H9 (cell line): ENCODE measurements around the gene ASB10. TPM values are rescaled to one million over a fixed set of nuclear protein-coding genes. Genes with fewer than 3 reads are reported as not detected.

ENCODE experiments used
- DNase-seq: peaks from one replicate; pipeline ENCODE4 v3.0.0-alpha.2; 2017
- H2AFZ ChIP-seq: one replicate; pipeline ENCODE4 v1.6.1; 2013; ENCODE audit warnings: mild to moderate bottlenecking, low read length, control low read depth, moderate library complexity
- H2AK5ac ChIP-seq: 2 replicates; pipeline ENCODE4 v1.6.1; 2013; ENCODE audit warnings: low read length, control low read depth, mixed read lengths; ENCODE audit not compliant: insufficient read length
- H2BK120ac ChIP-seq: one replicate; pipeline ENCODE4 v1.6.1; 2013; ENCODE audit warnings: low read depth, mild to moderate bottlenecking, low read length, control low read depth, inconsistent platforms; ENCODE audit not compliant: poor library complexity, severe bottlenecking
- H2BK12ac ChIP-seq: 2 replicates; pipeline ENCODE4 v1.6.1; 2013; ENCODE audit warnings: low read length, control low read depth, mixed read lengths, low read depth; ENCODE audit not compliant: insufficient read length
- H2BK15ac ChIP-seq: 2 replicates; pipeline ENCODE4 v1.6.1; 2013; ENCODE audit warnings: low read depth, low read length, control low read depth
- H2BK20ac ChIP-seq: one replicate; pipeline ENCODE4 v1.6.1; 2013; ENCODE audit warnings: low read depth, mild to moderate bottlenecking, low read length, control low read depth, inconsistent platforms; ENCODE audit not compliant: poor library complexity, severe bottlenecking
- H2BK5ac ChIP-seq: 2 replicates; pipeline ENCODE4 v1.6.1; 2013; ENCODE audit warnings: low read length, control low read depth, mixed read lengths; ENCODE audit not compliant: insufficient read length
- H3K14ac ChIP-seq: 2 replicates; pipeline ENCODE4 v1.6.1; 2013; ENCODE audit warnings: low read length, control low read depth; ENCODE audit not compliant: insufficient read depth
- H3K18ac ChIP-seq: 2 replicates; pipeline ENCODE4 v1.6.1; 2013; ENCODE audit warnings: low read depth, mild to moderate bottlenecking, mixed read lengths, low read length, control low read depth; ENCODE audit not compliant: insufficient read length
- H3K23ac ChIP-seq: 2 replicates; pipeline ENCODE4 v1.6.1; 2013; ENCODE audit warnings: low read length, control low read depth, mixed read lengths, low read depth; ENCODE audit not compliant: insufficient read length
- H3K23me2 ChIP-seq: 2 replicates; pipeline ENCODE4 v1.6.1; 2013; ENCODE audit warnings: low read depth, mild to moderate bottlenecking, mixed read lengths, low read length, control low read depth; ENCODE audit not compliant: insufficient read length, poor library complexity, severe bottlenecking
- H3K27ac ChIP-seq: 2 replicates; pipeline ENCODE4 v1.5.1; 2013; ENCODE audit warnings: low read length, control low read depth, mixed read lengths, low read depth; ENCODE audit not compliant: insufficient read length
- H3K27me3 ChIP-seq: 2 replicates; pipeline ENCODE4 v1.6.1; 2013; ENCODE audit warnings: low read length, control low read depth, inconsistent platforms; ENCODE audit not compliant: insufficient read depth
- H3K4ac ChIP-seq: 2 replicates; pipeline ENCODE4 v1.6.1; 2013; ENCODE audit warnings: low read depth, mild to moderate bottlenecking, control low read depth, inconsistent platforms, low read length, moderate library complexity
- H3K4me1 ChIP-seq: 2 replicates; pipeline ENCODE4 v1.6.1; 2013; ENCODE audit warnings: low read length, control low read depth, inconsistent platforms; ENCODE audit not compliant: insufficient read depth
- H3K4me2 ChIP-seq: 2 replicates; pipeline ENCODE4 v1.6.1; 2013; ENCODE audit warnings: low read length, control low read depth, mixed read lengths; ENCODE audit not compliant: insufficient read length, insufficient read depth
- H3K56ac ChIP-seq: 2 replicates; pipeline ENCODE4 v1.6.1; 2013; ENCODE audit warnings: low read depth, mild to moderate bottlenecking, mixed read lengths, low read length, control low read depth; ENCODE audit not compliant: insufficient read length
- H3K79me1 ChIP-seq: 2 replicates; pipeline ENCODE4 v1.6.1; 2013; ENCODE audit warnings: low read depth, mild to moderate bottlenecking, moderate library complexity, low read length, control low read depth, inconsistent platforms; ENCODE audit not compliant: insufficient read depth, poor library complexity, severe bottlenecking
- H3K79me2 ChIP-seq: 2 replicates; pipeline ENCODE4 v1.6.1; 2013; ENCODE audit warnings: low read length, control low read depth, inconsistent platforms; ENCODE audit not compliant: insufficient read depth
- H3K9ac ChIP-seq: 2 replicates; pipeline ENCODE4 v1.6.1; 2013; ENCODE audit warnings: low read length, control low read depth, mixed read lengths; ENCODE audit not compliant: insufficient read length; ENCODE audit errors: extremely low read depth
- H3K9me3 ChIP-seq: one replicate; pipeline ENCODE4 v1.6.1; 2013; ENCODE audit warnings: low read depth, low read length, inconsistent platforms; ENCODE audit not compliant: control insufficient read depth
- H3T11ph ChIP-seq: one replicate; pipeline ENCODE4 v1.6.1; 2013; ENCODE audit warnings: mild to moderate bottlenecking, low read length, control low read depth, inconsistent platforms
- H4K20me1 ChIP-seq: one replicate; pipeline ENCODE4 v1.6.1; 2013; ENCODE audit not compliant: control insufficient read depth, insufficient read length, insufficient read depth
- H4K5ac ChIP-seq: 2 replicates; pipeline ENCODE4 v1.6.1; 2013; ENCODE audit warnings: low read depth, mild to moderate bottlenecking, mixed read lengths, low read length, control low read depth; ENCODE audit not compliant: insufficient read length
- H4K8ac ChIP-seq: replicated peaks from 2 replicates; pipeline ENCODE4 v1.6.1; 2013; ENCODE audit warnings: low read length, control low read depth, mixed read lengths, low read depth; ENCODE audit not compliant: insufficient read length
- H4K91ac ChIP-seq: 2 replicates; pipeline ENCODE4 v1.6.1; 2013; ENCODE audit warnings: low read depth, mild to moderate bottlenecking, moderate library complexity, mixed read lengths, low read length, control low read depth; ENCODE audit not compliant: insufficient read length
- H3K27ac Mint-ChIP-seq, 3 experiments: 2 replicates in 2 of 3; 3 replicates in 1 of 3; pipeline ENCODE4 v1.8.0; 2020 to 2021; ENCODE audit warnings: mixed read lengths in 3 of 3, mild to moderate bottlenecking in 1 of 3, moderate library complexity in 1 of 3
- H3K27me3 Mint-ChIP-seq: 2 replicates; pipeline ENCODE4 v1.8.0; 2021; ENCODE audit warnings: low read depth, mild to moderate bottlenecking, moderate library complexity, mixed read lengths
- H3K36me3 Mint-ChIP-seq, 3 experiments: 2 replicates in 2 of 3; 3 replicates in 1 of 3; pipeline ENCODE4 v1.8.0; 2020 to 2021; ENCODE audit warnings: low read depth in 3 of 3, mixed read lengths in 3 of 3; ENCODE audit not compliant: insufficient read depth in 1 of 3
- H3K4me1 Mint-ChIP-seq, 2 experiments: 2 replicates each; pipeline ENCODE4 v1.8.0; 2020; ENCODE audit warnings: mixed read lengths in 2 of 2
- H3K4me3 Mint-ChIP-seq, 2 experiments: 2 replicates in 1 of 2; 3 replicates in 1 of 2; pipeline ENCODE4 v1.8.0; 2020 to 2021; ENCODE audit warnings: mild to moderate bottlenecking in 2 of 2, mixed read lengths in 2 of 2, moderate library complexity in 1 of 2
- H3K9me3 Mint-ChIP-seq, 2 experiments: 2 replicates in 1 of 2; 3 replicates in 1 of 2; pipeline ENCODE4 v1.8.0; 2020; ENCODE audit warnings: mild to moderate bottlenecking in 2 of 2, mixed read lengths in 2 of 2, moderate library complexity in 1 of 2
- CTCF ChIP-seq: fragments of 200-600 bp; sonication (generic); conservative IDR thresholded peaks from 3 replicates; pipeline ENCODE4 v1.8.0; 2021; ENCODE audit warnings: antibody characterized with exemption, mild to moderate bottlenecking
- WGBS: extraction: QIAGEN DNeasy Blood & Tissue Kit; methylation state at CpG from one replicate; pipeline ENCODE4 v1.1.7; 2013; ENCODE audit warnings: missing lambda C conversion rate, low lambda C conversion rate, mixed read lengths; ENCODE audit not compliant: insufficient read length; ENCODE audit errors: extremely low coverage; 5-methylcytosine and 5-hydroxymethylcytosine counted together
- total RNA-seq: library from RNA; stranded (reverse); gene quantifications from 2 replicates; pipeline ENCODE4 v1.2.1, GENCODE V29; 2021

ASB10 gene
- total RNA-seq, 1 experiment from 2014 or later: not detected

GRCh38 chr7:151207804-151208203, 20.8 kb upstream of the ASB10 start:
- no peak overlapping the region for H3K4ac ChIP-seq
- H3K4me2 ChIP-seq: no peak overlapping the region
- no peak overlapping the region for H2AK5ac ChIP-seq

More at GRCh38 chr7:151207804-151208203, 20.8 kb upstream of the ASB10 start:
- DNase-seq: no peak
- Histone ChIP-seq H4K91ac (no peak overlapping the region), H4K5ac (no peak overlapping the region), H3K9me3 (no peaks in the 10 kb centered on the region), H3K18ac (no peak overlapping the region), H2BK15ac (no peak overlapping the region), H3K23ac (no peak overlapping the region), H3K4me1 (peaks cover 5% of the 10 kb centered on the region; the same call in 1 of the 2 replicates), H3T11ph (no peak overlapping the region), H3K27me3 (no peaks in the 10 kb centered on the region), H4K20me1 (peaks cover 3% of the 10 kb centered on the region), H3K79me2 (no peaks in the 10 kb centered on the region), H3K14ac (no peak overlapping the region), H4K8ac (no peak overlapping the region), H2AFZ (no peak overlapping the region), H3K79me1 (no peaks in the 10 kb centered on the region), H2BK12ac (no peak overlapping the region), H3K56ac (no peak overlapping the region), H3K27ac (no peak overlapping the region), H3K9ac (no peak overlapping the region), H3K23me2 (no peaks in the 10 kb centered on the region), H2BK120ac (no peak overlapping the region), H2BK5ac (no peak overlapping the region), H2BK20ac (no peak overlapping the region)
- Mint-ChIP-seq H3K4me1 (peaks cover 13 to 16% of the 10 kb centered on the region in 2 experiments), H3K4me3 (no peak overlapping the region), H3K9me3 (no peaks in the 10 kb centered on the region), H3K36me3 (peaks cover 0 to 14% (median under 1%) of the 10 kb centered on the region in 3 experiments; a peak in 3 of 7 replicates), H3K27ac (no peak overlapping the region), H3K27me3 (peaks cover 39% of the 10 kb centered on the region)
- no peak for TF ChIP-seq CTCF
- no CpG with 5 or more reads among the region's 12 CpGs for WGBS
